Forelimb muscle (tissue), 1 donor: ENCODE data around the gene NLGN1. TPM values are rescaled to one million over a fixed set of nuclear protein-coding genes. Genes with fewer than 3 reads are reported as not detected.

Experiments
- DNase-seq: peaks from one replicate; pipeline ENCODE4 v3.0.0-alpha.2; 2013; ENCODE audit warnings: low read depth
- polyA plus RNA-seq: library from polyadenylated mRNA; unstranded; fragments of 120-200 nt; gene quantifications from one replicate; pipeline ENCODE4 v1.2.1, GENCODE V29; 2013; ENCODE audit not compliant: insufficient read length

Gene NLGN1
- polyA plus RNA-seq, 1 donor: 1.5 TPM

GRCh38 chr3:173755161-173755560 lies 357.6 kb downstream of the NLGN1 start:
- DNase-seq: no peak

DNA sequence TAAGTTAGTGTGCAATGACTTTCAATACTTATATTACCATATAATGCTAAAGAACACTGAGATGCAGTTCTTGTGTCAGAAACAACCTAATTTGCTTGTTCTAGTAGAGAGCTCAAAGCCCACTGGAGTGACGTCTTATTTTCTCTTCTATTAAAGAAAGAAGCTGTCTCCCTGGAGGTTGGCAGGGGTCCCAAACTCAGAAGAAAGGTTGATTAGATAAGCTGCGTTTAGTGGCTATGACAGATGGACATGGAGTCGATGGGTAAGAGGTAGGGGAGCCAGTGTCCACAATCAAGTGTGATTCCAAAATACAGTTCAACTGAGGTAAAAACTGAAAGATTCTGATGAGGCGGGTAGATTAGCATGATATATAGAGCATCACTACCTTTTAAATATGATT lies 363.6 kb downstream of the NLGN1 start:
- DNase-seq: no peak

DNA sequence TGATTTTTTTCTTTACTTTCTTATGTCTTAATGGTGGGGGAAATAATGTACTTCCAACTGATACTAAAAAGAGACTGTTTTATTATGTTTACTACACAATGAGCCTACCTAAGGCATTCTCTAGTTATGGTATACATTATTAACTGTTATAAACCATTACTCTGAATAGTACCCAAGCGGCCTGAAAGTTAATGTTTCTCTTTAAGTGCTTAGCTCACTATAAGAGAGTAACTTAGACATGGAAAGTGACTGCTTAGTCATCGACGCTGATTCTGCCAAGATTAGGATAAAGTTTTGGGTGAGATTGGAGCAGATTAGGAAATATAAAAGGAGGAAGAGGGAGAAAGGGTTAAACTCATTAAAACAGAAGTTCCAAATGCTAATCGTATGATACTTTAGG lies 365.0 kb downstream of the NLGN1 start:
- no peak for DNase-seq

GRCh38 chr3:173770011-173770410 lies 372.5 kb downstream of the NLGN1 start:
- no peak for DNase-seq

- DNase-seq: no peak
Measured at GRCh38 chr3:173770796-173771573, 373.4 kb downstream of the NLGN1 start.

DNA sequence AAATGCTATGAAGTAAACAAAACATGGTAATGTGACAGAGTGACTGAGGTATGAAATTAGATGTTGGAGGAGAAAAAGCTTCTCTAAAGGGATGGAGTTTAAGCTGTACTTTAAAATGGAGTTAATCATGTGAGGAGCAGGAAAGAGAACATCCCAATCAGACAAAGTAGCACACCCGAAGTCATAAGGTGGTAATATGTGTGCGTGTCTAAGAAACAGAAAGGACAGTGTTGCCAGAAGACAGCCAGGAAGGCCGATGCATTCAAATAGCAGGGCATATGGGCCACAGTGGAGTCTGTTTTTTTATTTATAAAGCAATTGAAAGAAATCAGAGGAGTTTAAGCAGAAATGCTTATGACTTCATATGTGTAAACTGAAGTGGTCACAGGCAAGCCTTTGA lies 376.3 kb downstream of the NLGN1 start:
- DNase-seq: no peak

GRCh38 chr3:173774294-173774693 lies 376.8 kb downstream of the NLGN1 start:
- DNase-seq: no peak

DNA sequence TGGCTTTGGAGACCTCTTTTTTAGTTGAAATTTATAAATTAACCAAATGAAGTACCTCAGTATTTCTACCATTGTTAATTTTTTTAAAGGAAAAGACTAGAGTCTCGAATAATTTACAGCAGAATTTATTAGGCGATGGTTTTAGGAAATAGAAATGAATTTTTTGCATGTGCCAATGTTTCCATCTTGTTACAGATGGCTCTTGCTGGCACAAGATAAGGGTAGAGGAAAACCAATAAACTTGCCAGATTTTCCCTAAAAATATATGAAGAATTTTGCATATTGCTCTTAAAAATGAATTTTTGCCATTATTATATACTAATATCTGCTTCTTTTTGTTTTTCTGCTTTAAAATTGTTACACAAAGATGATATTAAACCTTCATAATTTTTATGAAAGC lies 380.7 kb downstream of the NLGN1 start:
- no peak for DNase-seq

DNA sequence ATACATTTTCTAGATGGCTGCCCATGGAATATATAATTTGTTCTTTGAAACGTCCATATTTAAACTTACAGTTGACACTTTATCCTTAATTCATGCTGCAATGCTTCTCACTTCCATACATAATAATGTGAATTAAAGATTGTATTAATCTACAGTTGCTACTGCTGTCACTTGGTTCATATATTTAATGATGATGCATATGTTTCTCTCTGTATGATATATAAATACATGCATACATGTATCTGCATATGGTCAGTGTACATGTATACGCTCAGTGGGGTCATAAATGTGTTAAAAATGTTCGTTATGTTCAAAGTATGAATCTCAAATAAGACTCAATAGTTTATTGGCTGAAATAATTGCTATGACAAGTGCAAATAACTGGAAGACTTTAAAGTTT lies 382.5 kb downstream of the NLGN1 start:
- no peak for DNase-seq

DNA sequence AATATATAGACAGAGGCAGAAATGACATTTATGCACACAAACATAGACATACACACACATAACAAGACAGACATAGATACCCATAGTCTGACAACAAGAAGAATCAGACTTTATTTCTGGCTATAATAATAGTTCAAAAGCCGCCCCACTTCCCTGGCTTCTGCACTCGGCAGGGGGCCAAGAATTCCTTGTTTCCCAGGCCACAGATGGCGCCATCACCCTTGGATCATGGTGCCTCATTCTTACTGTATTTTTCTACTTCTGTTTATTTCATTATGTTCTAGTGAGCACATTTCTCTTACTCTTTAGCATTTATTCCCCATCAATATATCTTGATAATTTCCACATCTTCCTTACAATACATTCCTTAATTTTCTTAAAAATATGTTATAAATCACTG lies 387.5 kb downstream of the NLGN1 start:
- no peak for DNase-seq

- no peak for DNase-seq
Measured at GRCh38 chr3:173789530-173790162, 392.1 kb downstream of the NLGN1 start.

- DNase-seq: no peak
Measured at GRCh38 chr3:173793963-173794362, 396.4 kb downstream of the NLGN1 start.

- no peak for DNase-seq
Measured at GRCh38 chr3:173796405-173796804, 398.9 kb downstream of the NLGN1 start.

DNA sequence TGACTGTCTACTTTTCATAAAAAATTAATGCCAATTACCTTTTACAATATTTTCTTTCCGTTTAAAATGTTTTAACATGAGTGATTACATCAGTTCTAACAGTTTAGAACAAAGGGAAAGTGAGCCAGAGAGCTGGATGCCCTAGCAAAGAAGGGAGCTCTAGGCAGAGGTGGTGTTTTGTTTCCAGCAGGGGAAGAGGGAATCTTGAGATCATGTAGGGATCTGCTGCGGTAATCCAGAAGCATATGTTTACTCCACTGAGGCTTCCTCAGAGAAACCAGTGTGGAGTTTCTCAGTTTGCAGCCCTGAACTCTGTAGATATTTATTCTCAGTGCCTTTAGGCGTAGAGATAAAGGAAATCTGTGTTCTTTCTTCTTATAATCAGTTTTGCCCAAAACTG lies 399.3 kb downstream of the NLGN1 start:
- DNase-seq: no peak

DNA sequence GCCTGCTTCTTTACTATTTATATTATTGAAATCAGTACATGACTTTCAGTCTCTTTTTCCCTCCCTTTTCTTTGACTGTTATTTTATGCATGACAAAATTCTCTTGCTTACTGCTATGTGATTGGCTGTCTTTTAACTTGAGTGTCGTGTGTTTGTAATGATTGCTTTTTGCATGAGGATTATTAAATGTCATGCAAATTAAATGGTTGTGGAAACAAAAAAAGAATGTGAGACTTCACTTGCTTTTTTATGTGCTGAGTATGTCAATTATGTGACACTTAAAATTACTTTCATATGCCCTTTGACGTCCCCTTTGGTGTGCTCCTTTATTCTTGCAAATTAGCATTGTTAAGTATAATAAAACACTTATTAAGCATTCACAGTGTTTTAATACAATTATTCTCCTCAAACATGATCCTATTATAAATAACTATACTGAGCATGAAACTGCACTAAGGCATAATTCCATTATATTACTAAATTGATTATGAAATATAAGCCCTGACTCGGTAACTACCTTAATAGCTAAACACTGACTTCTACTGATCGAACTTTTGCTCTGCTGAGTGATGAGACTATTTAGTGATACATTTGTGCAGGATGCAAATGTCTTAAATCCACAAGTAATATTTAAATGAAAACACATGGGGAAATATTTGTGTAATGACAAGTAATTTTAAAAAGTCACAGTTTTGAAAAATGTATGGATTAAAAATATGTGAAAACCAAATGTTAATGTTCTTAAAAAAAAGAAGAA lies 401.7 kb downstream of the NLGN1 start:
- DNase-seq: no peak

DNA sequence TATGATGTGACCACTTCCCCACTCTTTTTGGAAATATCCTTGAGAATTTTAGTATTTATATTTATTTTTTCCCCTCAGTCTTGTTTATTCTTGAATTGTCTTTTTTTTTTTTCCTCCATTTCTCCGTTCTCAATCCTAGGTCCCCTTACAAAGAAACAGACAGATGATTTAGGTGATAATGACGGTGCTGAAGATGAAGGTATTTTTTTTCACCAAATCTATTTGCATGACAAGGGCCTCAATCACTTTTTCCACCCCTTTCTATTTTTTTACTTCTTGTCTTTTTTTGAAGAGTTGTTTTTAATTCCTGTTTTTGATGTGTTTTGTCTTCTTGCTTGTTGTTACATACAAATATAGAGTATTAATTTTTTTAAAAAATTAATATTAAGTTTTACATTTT lies 402.6 kb downstream of the NLGN1 start:
- no peak for DNase-seq

GRCh38 chr3:173814809-173815208 lies 417.3 kb downstream of the NLGN1 start:
- no peak for DNase-seq

DNA sequence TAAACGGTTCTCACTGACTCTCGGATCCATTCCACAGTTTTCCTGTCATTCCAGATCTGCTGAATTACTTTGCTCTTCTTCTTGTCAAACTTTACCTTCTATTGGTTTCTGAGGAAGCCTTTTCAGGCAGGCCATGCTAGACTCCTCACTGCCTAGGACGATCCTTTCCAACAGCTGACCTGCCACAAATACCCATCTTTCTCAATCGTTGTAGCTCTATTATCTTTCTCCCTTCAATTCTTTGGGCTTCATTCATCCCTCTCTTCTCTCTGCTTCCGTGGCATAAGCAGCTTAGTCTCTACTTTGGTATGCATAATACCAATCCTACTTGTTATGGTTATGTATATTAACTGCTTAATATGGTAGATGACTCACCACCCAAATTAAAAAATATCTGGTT lies 421.8 kb downstream of the NLGN1 start:
- no peak for DNase-seq

GRCh38 chr3:173823911-173824460 lies 426.4 kb downstream of the NLGN1 start:
- DNase-seq: no peak

GRCh38 chr3:173825730-173826129 lies 428.2 kb downstream of the NLGN1 start:
- DNase-seq: no peak

- no peak for DNase-seq
Measured at GRCh38 chr3:173826416-173826815, 428.9 kb downstream of the NLGN1 start.

GRCh38 chr3:173826901-173827609 lies 429.5 kb downstream of the NLGN1 start:
- no peak for DNase-seq
